Peyer's patch (tissue), 4 donors: ENCODE data around the gene ITGAD. TPM values are rescaled to one million over a fixed set of nuclear protein-coding genes. Genes with fewer than 3 reads are reported as not detected.

Experiments used
- total RNA-seq, 4 donors: library from RNA; depleted of rRNA; stranded (reverse); fragments of >200 nt; gene quantifications; one replicate each; pipeline ENCODE4 v1.1.0, GENCODE V29; 2016

The ITGAD gene
- total RNA-seq, 4 donors from 2014 or later = 0.83 TPM; not detected in 3

Other genes with a start within 250 kb of the ITGAD start
- gene PRSS36, start 243.3 kb upstream of the ITGAD start, total RNA-seq = 10 to 100 TPM in 3 of 4 donors, not detected in 1; 26.1 to 31.3 (median 28.2) TPM
- gene FUS, start 213.2 kb upstream of the ITGAD start, total RNA-seq = 100 to 1,000 TPM in 2 of 4 donors, 10 to 100 TPM in 2; 69.7 to 173 (median 121) TPM
- gene PYCARD, start 190.6 kb upstream of the ITGAD start, total RNA-seq = 100 to 1,000 TPM in 2 of 4 donors, 10 to 100 TPM in 2; 91.1 to 201 (median 125) TPM
- gene TRIM72, start 179.2 kb upstream of the ITGAD start, total RNA-seq = not detected
- gene PYDC1, start 176.2 kb upstream of the ITGAD start, total RNA-seq = not detected
- gene ITGAM, start 133.4 kb upstream of the ITGAD start, total RNA-seq = 10 to 100 TPM in 1 of 4 donors, 1 to 10 TPM in 2, under 1 TPM in 1; 0.35 to 14.9 (median 7.2) TPM
- gene ITGAX, start 38.2 kb upstream of the ITGAD start, total RNA-seq = 10 to 100 TPM in 1 of 4 donors, 1 to 10 TPM in 1, under 1 TPM in 1, not detected in 1; 0.70 to 18.2 (median 2.5) TPM
- not detected for gene COX6A2, start 35.0 kb downstream of the ITGAD start, total RNA-seq
- 1 to 10 TPM in 1 of 4 donors, under 1 TPM in 1, not detected in 2; 0.47 to 1.3 TPM for gene ZNF843, start 49.5 kb downstream of the ITGAD start, total RNA-seq
- gene ARMC5, start 66.2 kb downstream of the ITGAD start, total RNA-seq = 10 to 100 TPM; 12.4 to 20.4 (median 17.6) TPM
- gene TGFB1I1, start 78.8 kb downstream of the ITGAD start, total RNA-seq = 10 to 100 TPM in 3 of 4 donors, 1 to 10 TPM in 1; 6.0 to 45.4 (median 18.2) TPM
- gene SLC5A2, start 89.8 kb downstream of the ITGAD start, total RNA-seq = 1 to 10 TPM in 2 of 4 donors, under 1 TPM in 1, not detected in 1; 0.94 to 5.4 (median 2.4) TPM
- gene RUSF1, start 115.1 kb downstream of the ITGAD start, total RNA-seq = 100 to 1,000 TPM in 3 of 4 donors, 10 to 100 TPM in 1; 65.2 to 124 (median 110) TPM
- not detected for gene AHSP, start 134.6 kb downstream of the ITGAD start, total RNA-seq